Liver (tissue), 9 donors: ENCODE measurements around the gene CPNE5. TPM values are rescaled to one million over a fixed set of nuclear protein-coding genes. Genes with fewer than 3 reads are reported as not detected.

Experiments
- DNase-seq: peaks from one replicate; pipeline ENCODE4 v3.0.0-alpha.2; 2017; ENCODE audit warnings: low spot score
- H3K27ac ChIP-seq, 2 donors: one replicate each; pipeline ENCODE4 v1.7.0; 2013; ENCODE audit warnings: inconsistent platforms in 2 of 2, low read length in 2 of 2, control low read depth in 1 of 2, low read depth in 1 of 2, mild to moderate bottlenecking in 1 of 2
- H3K27me3 ChIP-seq, 4 donors: one replicate each; pipeline versions ENCODE4 v1.6.1 to v1.7.0; 2013; ENCODE audit warnings: low read length in 3 of 4, inconsistent platforms in 1 of 4, mild to moderate bottlenecking in 1 of 4, moderate library complexity in 1 of 4; ENCODE audit not compliant: control insufficient read depth in 4 of 4, insufficient read depth in 4 of 4
- H3K36me3 ChIP-seq, 4 donors: one replicate each; pipeline versions ENCODE4 v1.6.1 to v1.7.0; 2013; ENCODE audit warnings: low read length in 3 of 4, mild to moderate bottlenecking in 3 of 4, low read depth in 1 of 4, moderate library complexity in 1 of 4; ENCODE audit not compliant: control insufficient read depth in 4 of 4, insufficient read depth in 3 of 4
- H3K4me1 ChIP-seq, 4 donors: one replicate each; pipeline versions ENCODE4 v1.6.1 to v1.7.0; 2013; ENCODE audit warnings: low read length in 3 of 4, mild to moderate bottlenecking in 3 of 4, moderate library complexity in 1 of 4; ENCODE audit not compliant: control insufficient read depth in 4 of 4, insufficient read depth in 4 of 4
- H3K4me3 ChIP-seq, 3 donors: one replicate each; pipeline versions ENCODE4 v1.6.1 to v1.7.0; 2013; ENCODE audit warnings: low read length in 3 of 3, control low read depth in 1 of 3, low read depth in 1 of 3, mild to moderate bottlenecking in 1 of 3
- H3K9ac ChIP-seq, 2 donors: one replicate each; pipeline ENCODE4 v1.7.0; 2013; ENCODE audit warnings: low read length in 2 of 2, mild to moderate bottlenecking in 2 of 2, moderate library complexity in 2 of 2, control low read depth in 1 of 2, low read depth in 1 of 2
- H3K9me3 ChIP-seq, 4 donors: one replicate each; pipeline versions ENCODE4 v1.6.1 to v1.7.0; 2013; ENCODE audit warnings: low read length in 3 of 4; ENCODE audit not compliant: control insufficient read depth in 4 of 4
- EGR1 ChIP-seq, 2 donors: IDR thresholded peaks; 2 replicates each; pipeline ENCODE4 v1.6.1; 2016 to 2018; ENCODE audit warnings: antibody characterized with exemption in 2 of 2, low read depth in 2 of 2
- FOXA1 ChIP-seq: IDR thresholded peaks from 2 replicates; pipeline ENCODE4 v1.6.1; 2016; ENCODE audit warnings: antibody characterized with exemption
- FOXA2 ChIP-seq: IDR thresholded peaks from 2 replicates; pipeline ENCODE4 v1.6.1; 2016; ENCODE audit warnings: antibody characterized with exemption
- HNF4A ChIP-seq, 2 donors: conservative IDR thresholded peaks; 2 replicates each; pipeline ENCODE4 v1.6.1; 2016; ENCODE audit warnings: antibody characterized with exemption in 2 of 2, mild to moderate bottlenecking in 2 of 2
- HNF4G ChIP-seq: IDR thresholded peaks from 2 replicates; pipeline ENCODE4 v1.6.1; 2016; ENCODE audit warnings: antibody characterized with exemption
- NR2F2 ChIP-seq: IDR thresholded peaks from 2 replicates; pipeline ENCODE4 v1.6.1; 2016; ENCODE audit warnings: antibody characterized with exemption
- RAD21 ChIP-seq, 2 donors: IDR thresholded peaks; 2 replicates each; pipeline ENCODE4 v1.6.1; 2016; ENCODE audit warnings: antibody characterized with exemption in 2 of 2, mild to moderate bottlenecking in 2 of 2
- RXRA ChIP-seq, 2 donors: IDR thresholded peaks; 2 replicates each; pipeline ENCODE4 v1.6.1; 2017 to 2018; ENCODE audit warnings: antibody characterized with exemption in 2 of 2, mild to moderate bottlenecking in 1 of 2
- TAF1 ChIP-seq: conservative IDR thresholded peaks from 2 replicates; pipeline ENCODE4 v1.6.1; 2016; ENCODE audit warnings: antibody characterized with exemption, mild to moderate bottlenecking
- YY1 ChIP-seq: IDR thresholded peaks from 2 replicates; pipeline ENCODE4 v1.6.1; 2016; ENCODE audit warnings: antibody characterized with exemption, mild to moderate bottlenecking
- WGBS: extraction: QIAGEN DNeasy Blood & Tissue Kit; methylation state at CpG from one replicate; pipeline ENCODE4 v1.1.7; 2013; 5-methylcytosine and 5-hydroxymethylcytosine counted together
- polyA plus RNA-seq, 2 donors: library from polyadenylated mRNA; stranded (reverse) in 1 of 2; unstranded in 1 of 2; fragments of 200-250 nt in 1 of 2; fragments of >200 nt in 1 of 2; fragmentation: Nextera tagmentation in 1 of 2; extraction: Ambion mirVana in 1 of 2; gene quantifications; one replicate each; pipeline versions ENCODE4 v1.2.1 to v1.2.3, GENCODE V29; 2013 to 2015
- total RNA-seq, 2 donors: library from RNA; depleted of rRNA; stranded (reverse); fragments of >200 nt; gene quantifications; one replicate each; pipeline ENCODE4 v1.2.3, GENCODE V29; 2014
- TF ChIP-seq, protein P1 (sequence below): IDR thresholded peaks from 2 replicates; pipeline ENCODE4 v1.6.1; 2016; ENCODE audit warnings: antibody characterized with exemption, mild to moderate bottlenecking
- TF ChIP-seq, protein P2 (sequence below): fragments of 150-350 bp; IDR thresholded peaks from 2 replicates; pipeline ENCODE4 v1.5.1; 2017; ENCODE audit warnings: improper control_type of control experiment, low read depth, low read length; ENCODE audit not compliant: missing input control
- TF ChIP-seq, protein P3 (sequence below): IDR thresholded peaks from 2 replicates; pipeline ENCODE4 v1.6.1; 2016; ENCODE audit warnings: antibody characterized with exemption
- TF ChIP-seq, protein P4 (sequence below): IDR thresholded peaks from 2 replicates; pipeline ENCODE4 v1.6.1; 2016; ENCODE audit warnings: antibody characterized with exemption
- donor health status: healthy.
- donor health status: healthy.
- donor health status: healthy.
- donor health status: healthy.
- donor health status: healthy.

Gene CPNE5
- total and polyA plus RNA-seq, 4 donors = 0.24 to 1.1 (median 0.44) TPM

DNA sequence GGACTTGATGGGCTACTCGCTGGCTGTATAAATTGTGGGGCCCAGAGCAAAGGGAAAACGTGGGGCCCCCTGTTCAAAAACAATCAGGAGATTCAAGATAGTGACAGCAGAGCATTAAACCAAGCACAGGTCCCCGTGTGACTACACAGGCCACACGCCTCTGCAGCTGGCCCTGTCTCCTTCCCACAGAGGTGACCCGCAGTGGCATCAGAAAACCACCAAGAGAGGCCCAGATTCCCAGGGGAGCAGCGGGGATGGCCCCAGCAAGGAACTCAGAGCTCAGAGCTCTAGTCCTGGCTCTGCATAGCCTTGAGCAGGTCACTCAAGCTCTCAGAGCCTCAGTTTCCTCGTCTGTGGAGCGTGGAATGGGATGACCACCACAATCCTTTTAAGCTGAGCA is 57.6 kb downstream of the CPNE5 start (continued):
- TF ChIP-seq, protein P1, sequence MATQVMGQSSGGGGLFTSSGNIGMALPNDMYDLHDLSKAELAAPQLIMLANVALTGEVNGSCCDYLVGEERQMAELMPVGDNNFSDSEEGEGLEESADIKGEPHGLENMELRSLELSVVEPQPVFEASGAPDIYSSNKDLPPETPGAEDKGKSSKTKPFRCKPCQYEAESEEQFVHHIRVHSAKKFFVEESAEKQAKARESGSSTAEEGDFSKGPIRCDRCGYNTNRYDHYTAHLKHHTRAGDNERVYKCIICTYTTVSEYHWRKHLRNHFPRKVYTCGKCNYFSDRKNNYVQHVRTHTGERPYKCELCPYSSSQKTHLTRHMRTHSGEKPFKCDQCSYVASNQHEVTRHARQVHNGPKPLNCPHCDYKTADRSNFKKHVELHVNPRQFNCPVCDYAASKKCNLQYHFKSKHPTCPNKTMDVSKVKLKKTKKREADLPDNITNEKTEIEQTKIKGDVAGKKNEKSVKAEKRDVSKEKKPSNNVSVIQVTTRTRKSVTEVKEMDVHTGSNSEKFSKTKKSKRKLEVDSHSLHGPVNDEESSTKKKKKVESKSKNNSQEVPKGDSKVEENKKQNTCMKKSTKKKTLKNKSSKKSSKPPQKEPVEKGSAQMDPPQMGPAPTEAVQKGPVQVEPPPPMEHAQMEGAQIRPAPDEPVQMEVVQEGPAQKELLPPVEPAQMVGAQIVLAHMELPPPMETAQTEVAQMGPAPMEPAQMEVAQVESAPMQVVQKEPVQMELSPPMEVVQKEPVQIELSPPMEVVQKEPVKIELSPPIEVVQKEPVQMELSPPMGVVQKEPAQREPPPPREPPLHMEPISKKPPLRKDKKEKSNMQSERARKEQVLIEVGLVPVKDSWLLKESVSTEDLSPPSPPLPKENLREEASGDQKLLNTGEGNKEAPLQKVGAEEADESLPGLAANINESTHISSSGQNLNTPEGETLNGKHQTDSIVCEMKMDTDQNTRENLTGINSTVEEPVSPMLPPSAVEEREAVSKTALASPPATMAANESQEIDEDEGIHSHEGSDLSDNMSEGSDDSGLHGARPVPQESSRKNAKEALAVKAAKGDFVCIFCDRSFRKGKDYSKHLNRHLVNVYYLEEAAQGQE = no peak
- TF ChIP-seq FOXA1 (no peak), NR2F2 (no peak), YY1 (no peak), HNF4G (no peak)

DNA sequence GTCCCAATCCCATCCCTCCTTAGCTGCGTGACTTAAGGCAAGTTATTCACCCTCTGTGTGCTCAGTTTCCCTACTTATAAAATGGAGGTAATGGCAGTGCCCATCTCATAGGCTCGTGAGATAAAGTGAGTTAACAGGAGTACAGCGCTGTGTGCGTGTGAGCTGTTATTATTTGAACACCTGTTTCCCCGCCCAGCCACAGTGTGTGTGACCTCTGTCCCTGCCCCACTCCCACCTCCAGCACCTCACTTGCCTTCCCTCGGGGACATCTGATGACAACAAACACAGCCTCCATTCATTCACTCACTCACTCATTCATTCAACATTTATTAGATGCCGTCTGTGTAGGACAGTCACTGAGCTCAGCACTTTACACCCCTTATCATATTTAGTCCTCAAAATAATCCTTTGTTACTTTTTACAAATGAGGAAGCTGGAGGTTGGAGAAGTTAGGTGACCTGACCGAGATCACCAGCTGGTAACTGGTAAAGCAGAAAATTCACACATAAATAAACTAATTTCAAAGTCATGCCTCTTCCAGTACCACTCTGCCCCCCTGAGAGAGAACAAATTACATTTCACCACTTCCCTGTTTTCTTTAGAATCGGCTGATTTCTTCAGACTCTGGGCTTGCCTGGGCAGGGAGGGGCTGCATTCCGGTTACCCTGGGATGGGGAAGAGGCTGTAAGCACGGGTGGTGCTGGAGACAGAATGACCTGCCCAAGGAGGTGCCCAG is 58.6 kb downstream of the CPNE5 start:
- Histone ChIP-seq H3K27me3 (peaks cover 0 to 3% (median 0%) of the 10 kb centered on the region in 4 donors), H3K9me3 (no peaks in the 10 kb centered on the region), H3K4me3 (no peak overlapping the region), H3K9ac (no peak overlapping the region), H3K4me1 (no peaks in the 10 kb centered on the region), H3K27ac (no peak overlapping the region), H3K36me3 (no peaks in the 10 kb centered on the region)
- TF ChIP-seq HNF4A (conservative IDR thresholded peaks at IDR 0.05) = no peak
- TF ChIP-seq, protein P2, sequence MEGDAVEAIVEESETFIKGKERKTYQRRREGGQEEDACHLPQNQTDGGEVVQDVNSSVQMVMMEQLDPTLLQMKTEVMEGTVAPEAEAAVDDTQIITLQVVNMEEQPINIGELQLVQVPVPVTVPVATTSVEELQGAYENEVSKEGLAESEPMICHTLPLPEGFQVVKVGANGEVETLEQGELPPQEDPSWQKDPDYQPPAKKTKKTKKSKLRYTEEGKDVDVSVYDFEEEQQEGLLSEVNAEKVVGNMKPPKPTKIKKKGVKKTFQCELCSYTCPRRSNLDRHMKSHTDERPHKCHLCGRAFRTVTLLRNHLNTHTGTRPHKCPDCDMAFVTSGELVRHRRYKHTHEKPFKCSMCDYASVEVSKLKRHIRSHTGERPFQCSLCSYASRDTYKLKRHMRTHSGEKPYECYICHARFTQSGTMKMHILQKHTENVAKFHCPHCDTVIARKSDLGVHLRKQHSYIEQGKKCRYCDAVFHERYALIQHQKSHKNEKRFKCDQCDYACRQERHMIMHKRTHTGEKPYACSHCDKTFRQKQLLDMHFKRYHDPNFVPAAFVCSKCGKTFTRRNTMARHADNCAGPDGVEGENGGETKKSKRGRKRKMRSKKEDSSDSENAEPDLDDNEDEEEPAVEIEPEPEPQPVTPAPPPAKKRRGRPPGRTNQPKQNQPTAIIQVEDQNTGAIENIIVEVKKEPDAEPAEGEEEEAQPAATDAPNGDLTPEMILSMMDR = no peak
- TF ChIP-seq EGR1 (IDR thresholded peaks at IDR 0.05; ENCODE audit: low read depth in 2 of 2) = no peak
- TF ChIP-seq, protein P3, sequence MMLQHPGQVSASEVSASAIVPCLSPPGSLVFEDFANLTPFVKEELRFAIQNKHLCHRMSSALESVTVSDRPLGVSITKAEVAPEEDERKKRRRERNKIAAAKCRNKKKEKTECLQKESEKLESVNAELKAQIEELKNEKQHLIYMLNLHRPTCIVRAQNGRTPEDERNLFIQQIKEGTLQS = no peak
- TF ChIP-seq RXRA (IDR thresholded peaks at IDR 0.05) = no peak
- TF ChIP-seq FOXA2 = no peak
- 44% methylated on average over 11 of the region's 11 CpGs for WGBS
- DNase-seq = no peak

DNA sequence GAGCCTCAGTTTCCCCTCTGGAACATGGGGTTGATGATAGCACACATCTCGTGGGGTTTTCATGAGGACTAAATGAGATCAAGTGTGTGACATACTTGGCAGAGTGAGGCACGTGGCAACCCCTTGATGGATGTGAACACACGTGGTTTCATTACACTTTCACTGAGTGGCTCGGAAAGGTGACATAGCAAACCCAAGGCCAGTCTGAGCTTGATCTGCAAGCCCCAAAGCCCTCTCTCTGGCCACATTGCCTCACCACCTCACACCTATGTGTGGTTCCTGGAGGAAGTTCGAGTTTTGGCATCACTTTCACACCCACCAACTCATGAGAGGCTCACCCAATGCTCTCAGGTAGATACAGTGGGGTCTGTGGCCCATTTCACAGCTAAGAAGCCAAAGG is 60.0 kb downstream of the CPNE5 start:
- Histone ChIP-seq H3K27me3 (peaks cover 0 to 3% (median 0%) of the 10 kb centered on the region in 4 donors), H3K27ac (no peak overlapping the region), H3K36me3 (no peaks in the 10 kb centered on the region), H3K9ac (no peak overlapping the region), H3K9me3 (no peaks in the 10 kb centered on the region), H3K4me3 (no peak overlapping the region), H3K4me1 (no peaks in the 10 kb centered on the region)
- WGBS = 79% methylated on average over 5 of the region's 5 CpGs
- no peak for DNase-seq
- no peak for TF ChIP-seq TAF1
- no peak for TF ChIP-seq RAD21 (IDR thresholded peaks at IDR 0.05)
- no peak for TF ChIP-seq FOXA1
- TF ChIP-seq, protein P3 = no peak
- TF ChIP-seq HNF4A (conservative IDR thresholded peaks at IDR 0.05) = no peak
- TF ChIP-seq, protein P1 = no peak
- TF ChIP-seq, protein P4, sequence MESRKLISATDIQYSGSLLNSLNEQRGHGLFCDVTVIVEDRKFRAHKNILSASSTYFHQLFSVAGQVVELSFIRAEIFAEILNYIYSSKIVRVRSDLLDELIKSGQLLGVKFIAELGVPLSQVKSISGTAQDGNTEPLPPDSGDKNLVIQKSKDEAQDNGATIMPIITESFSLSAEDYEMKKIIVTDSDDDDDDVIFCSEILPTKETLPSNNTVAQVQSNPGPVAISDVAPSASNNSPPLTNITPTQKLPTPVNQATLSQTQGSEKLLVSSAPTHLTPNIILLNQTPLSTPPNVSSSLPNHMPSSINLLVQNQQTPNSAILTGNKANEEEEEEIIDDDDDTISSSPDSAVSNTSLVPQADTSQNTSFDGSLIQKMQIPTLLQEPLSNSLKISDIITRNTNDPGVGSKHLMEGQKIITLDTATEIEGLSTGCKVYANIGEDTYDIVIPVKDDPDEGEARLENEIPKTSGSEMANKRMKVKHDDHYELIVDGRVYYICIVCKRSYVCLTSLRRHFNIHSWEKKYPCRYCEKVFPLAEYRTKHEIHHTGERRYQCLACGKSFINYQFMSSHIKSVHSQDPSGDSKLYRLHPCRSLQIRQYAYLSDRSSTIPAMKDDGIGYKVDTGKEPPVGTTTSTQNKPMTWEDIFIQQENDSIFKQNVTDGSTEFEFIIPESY = no peak
- no peak for TF ChIP-seq YY1
- TF ChIP-seq, protein P2 = no peak
